GM19455 (cell line): Measurements from ENCODE around the gene TMED6.

Experiments
- ATAC-seq: cut with Tn5 transposase; IDR thresholded peaks from one replicate; pipeline ENCODE4 v1.9.1; 2021; ENCODE audit not compliant: unreplicated experiment

Gene TMED6

DNA sequence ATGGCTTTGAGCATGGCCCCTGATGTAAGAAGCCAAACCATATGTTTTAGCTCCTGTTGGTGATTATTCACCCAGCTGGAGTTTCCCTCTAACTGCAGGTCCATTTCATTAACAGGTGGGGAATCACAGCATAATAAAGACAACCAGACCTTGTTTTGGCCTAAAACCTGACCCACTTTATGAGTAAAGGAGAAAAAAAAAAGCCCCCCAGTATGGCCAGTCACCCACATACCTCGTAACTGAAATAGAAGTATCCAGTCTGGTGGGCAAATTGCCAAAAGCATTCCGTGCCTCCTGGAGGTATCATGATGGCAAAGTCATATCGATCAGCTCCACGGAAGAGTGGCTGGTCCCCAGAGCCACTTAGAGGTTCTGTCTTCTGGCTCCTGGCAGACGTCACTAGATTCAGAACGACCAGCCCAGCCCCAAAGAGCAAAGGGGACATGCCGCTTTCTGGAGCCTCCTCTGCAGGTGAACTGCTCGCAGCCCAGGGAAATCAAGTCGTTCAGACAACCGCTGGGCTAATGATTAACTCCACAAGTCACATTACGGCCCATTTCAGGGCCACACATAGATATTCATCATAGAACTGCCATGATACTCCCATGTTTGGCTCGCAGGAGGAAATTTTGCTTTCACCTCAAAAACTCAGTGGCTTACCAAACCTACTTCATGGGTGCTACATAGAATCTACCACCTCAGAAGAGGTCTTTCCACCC is at the start of gene TMED6:
Gene TMED6 (minus strand): TSS at position 478 of the 719 bp plus-strand sequence. CDS start 33 bp downstream, at position 445.
- no peak for ATAC-seq

DNA sequence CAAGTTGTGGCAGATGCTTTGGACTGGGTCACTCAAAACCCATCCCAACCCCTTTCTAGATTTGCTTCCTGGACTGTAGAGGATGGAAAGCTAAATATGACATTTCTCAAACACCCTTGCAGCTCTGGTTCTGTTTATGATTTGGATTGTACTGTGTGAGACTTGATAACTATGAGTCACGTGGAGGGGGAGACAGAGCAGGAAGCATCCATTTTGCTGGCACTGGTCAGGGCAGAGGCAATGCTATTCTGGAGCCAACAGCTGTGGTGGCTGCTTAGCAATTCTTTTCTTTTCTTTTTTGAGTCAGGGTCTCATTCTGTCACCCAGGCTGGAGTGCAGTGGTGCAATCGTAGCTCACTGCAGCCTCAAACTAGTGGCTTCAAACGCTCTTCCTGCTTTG is 47.8 kb upstream of the TMED6 start:
- ATAC-seq: no peak

DNA sequence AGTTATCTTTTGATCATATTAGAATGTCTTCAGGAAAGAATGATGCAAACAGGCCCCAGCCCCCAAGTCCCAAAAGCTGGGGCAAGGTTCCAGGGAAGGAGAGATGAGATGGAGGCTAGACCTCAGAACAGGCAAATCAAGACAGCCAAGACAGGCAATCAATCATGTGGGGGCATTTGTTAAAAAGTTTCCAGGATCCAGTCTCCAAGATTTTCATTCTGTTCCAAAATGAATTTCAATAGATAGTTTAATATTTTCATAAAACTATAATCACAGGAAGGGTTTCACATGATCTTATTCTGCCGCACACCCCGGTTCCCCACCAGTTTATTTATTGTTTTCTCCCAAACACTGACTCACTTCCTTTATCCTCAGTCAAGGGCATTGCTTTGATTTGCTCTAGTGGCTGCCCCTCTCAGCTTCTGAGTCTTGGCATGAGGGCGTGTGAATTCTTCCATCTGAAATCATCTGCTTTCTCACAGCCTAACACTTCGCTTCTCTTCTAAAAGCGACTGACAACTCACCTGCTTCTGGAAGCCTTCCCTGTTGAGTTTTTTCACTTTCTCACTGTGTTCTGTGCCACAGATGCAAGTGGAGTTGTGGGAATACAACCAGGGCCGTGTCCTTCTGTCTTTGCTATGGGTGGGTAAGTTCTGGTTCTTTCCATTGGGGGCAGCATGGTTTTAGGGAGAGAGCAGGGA is 46.4 kb upstream of the TMED6 start:
- ATAC-seq: no peak

DNA sequence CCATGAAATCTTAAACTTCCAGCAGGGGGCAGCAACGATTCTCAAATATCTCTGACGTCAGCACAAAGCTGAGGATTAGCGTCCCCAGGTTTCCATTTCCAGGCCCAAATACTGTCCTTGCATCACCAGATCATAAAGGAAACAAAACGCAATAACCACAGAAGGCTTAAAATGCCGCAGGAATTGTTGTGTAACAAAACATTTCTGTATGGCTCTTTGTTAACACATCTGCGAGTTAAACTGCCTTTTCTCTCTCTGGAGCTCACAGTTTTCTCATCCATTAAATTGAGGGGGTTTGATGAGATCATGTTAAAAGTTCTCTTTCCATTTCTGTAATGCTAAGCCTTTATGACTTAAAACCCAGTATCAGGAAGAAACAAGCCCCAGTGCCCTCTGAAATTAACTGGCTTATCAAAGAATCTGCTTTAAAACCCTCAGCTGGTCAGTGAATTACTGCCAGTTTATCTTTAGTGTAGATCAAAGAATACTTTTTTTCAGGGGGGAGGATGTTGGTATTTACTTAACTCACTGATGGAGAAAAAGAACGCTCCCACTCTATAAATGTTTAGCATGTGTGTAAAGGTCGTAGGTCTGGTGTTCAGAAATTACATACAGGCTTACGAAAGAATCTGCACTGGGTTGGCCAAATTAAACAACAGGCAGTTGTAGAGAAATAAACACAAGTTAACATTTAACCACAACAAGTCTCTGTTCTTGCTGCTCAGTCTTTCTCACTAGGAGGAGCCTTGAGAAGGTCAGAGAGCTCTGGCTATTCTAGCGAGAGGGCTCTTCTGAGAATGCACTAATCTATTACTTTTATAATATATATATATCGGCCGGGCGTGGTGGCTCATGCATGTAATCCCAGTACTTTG is 44.8 kb upstream of the TMED6 start:
- no peak for ATAC-seq

DNA sequence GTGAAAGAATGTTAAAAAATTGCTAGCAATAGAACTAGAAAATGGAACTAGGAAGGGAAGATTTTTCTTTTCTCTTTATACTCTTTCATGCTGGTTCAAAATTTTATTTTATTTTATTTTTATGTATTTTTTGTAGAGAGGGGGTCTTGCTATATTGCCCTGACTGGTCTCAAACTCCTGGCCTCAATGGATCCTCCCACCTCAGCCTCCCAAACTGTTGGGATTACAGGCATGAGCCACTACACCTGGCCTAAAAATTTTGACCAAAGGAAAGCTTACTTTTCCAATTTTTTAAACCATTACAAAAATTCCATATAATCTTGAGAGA is 44.2 kb upstream of the TMED6 start:
- ATAC-seq: no peak

DNA sequence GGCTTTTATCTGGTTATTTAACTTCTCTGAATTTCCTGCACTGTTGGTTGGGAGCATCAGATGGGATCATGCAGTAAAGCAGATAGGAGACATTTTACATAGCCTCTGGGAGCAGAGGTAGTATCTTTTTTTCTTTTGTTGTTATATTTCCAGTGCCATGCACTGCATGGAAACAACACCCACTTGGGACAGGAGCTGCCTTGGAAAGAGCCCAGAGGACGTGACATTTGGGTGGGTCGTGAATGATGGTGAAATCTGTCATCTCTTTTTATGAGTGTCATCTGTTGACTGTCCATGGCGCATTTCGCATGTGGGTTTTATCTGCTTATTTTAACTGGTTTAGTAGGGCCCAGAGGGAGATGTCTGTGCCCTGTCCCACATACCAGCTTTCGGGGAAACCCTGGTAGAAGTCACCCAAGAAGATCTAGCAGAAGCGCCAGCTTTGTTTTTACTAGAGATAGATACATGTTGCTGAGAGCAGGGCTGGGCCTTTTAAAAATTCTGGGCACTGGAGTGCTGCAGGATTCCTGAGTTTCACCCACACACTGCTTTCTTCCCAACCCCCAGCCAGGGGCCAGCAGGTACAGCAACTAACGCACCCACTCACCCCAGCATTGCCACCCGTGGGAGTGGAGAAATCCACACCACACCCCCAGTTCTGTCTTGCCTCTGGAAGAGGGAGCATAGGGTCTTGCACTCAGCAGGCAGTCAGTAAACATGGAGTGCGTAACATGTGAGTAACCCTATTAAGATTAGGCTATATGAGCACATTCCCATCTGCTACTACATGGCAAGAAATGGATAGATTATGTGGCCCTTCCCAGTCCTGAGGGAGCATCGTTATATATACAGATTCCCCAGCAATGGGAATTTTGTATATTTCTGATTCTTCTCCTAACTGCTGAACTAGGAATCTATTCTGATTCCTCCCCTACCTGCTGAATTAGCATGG is 42.6 kb upstream of the TMED6 start:
- ATAC-seq: no peak

DNA sequence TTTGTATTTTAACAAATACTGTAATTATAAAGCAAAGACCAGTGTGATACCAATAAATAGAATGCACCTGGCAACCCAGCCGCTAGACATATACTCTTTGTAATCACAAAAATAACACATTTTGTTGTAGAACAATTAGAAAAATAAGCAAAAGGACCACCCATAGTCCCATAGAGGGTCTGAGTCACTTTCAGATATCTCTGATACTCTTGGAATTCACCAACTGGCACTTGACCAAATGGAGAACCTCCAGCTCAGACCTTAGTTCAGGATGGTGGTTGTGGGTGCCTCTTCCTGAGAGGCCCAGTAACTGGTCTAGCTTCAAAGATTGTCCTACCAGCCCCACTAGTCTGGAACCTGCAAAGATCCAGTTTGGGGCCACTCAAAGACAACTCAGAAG is 35.0 kb upstream of the TMED6 start:
- no peak for ATAC-seq

DNA sequence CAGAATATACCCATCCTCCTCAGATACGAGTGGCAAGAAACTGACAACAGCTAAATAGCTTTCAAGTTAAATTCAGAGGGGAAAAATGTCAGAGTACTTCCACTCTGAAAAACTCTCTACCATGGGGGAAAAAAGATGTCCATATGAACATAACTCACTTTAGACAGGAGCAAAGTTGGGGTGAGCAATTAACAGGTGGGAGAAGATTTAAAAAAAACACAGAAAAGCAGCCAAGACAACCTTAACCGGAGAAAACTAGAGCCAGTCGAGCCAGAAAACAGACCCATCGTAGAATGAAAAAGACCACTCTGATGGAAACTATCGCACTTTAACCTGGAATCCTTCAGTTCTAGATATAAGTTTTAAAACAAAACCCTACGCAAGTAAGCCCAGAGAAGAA is 33.4 kb upstream of the TMED6 start:
- ATAC-seq: no peak

DNA sequence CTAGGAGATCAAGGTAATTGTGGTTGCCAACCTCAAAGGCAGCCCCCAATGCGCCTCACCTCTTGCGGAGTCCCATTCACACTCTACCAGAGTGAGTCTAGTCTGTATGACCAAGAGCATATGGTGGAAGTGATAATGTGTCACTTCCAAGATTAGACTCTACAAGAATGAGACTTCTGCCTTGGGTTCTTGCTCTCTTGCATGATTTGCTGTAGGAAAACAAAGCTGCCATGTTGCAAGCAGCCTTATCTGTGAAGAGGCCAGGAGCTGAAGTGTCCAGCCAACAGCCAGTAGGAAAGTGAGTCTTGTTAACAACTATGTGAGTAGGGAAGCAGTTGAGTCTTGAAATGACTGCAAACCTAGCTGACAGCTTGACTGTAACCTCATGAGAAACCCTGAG is 30.8 kb upstream of the TMED6 start:
- ATAC-seq: no peak

DNA sequence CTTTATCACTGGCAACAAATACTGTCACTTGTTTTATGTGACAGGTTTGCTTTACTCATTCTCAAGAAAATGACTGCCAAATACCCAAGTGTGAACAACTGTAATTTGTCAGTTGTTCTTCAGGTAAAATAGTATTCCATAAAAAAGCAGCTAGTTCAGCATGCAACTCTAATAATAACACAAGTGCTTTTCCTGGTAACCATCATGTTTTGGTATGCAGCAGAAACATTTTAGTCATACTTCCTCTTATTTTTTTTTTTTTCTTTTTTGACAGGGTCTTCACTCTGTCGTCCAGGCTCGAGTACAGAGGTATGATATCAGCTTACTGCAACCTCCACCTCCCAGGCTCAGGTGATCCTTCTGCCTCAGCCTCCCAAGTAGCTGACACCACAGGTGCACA is 29.6 kb upstream of the TMED6 start:
- no peak for ATAC-seq

DNA sequence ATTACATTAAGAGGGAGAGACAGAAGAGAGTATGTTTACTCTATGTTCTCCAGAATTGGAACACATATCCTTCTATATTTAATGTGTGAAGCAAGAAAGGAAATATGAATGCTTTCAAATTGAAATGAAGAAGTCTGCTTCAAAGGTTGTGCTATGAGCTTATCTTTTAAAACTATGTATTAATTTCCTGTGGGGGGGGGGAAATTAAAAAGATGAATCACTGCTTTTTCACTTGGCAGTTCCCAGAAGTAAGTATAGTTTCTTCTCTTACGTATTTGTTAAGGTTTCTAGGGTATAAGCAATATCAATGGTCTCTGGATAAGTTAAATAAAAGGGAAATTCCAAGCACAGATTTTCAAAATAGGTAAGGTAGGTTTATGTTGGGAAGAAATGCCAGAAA is 27.2 kb upstream of the TMED6 start:
- ATAC-seq: no peak

DNA sequence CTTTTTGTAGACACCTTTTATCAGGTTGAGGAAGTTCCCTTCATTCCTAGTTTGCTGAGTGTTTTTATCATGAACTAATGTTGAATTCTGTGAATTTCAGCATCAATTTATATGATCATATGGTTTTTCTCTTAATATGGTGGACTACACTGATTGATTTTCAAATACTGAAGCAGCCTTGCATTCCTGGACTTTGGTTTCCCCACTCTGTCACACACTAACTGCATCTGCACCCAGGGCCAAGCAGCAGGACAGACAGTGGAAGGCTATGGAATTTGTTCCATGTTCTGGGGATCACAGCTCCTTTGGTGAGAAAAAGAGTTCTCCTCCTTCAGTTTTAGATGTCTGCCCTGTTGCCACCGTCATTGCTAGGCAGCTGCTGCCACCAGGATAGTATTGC is 26.4 kb upstream of the TMED6 start:
- ATAC-seq: no peak

DNA sequence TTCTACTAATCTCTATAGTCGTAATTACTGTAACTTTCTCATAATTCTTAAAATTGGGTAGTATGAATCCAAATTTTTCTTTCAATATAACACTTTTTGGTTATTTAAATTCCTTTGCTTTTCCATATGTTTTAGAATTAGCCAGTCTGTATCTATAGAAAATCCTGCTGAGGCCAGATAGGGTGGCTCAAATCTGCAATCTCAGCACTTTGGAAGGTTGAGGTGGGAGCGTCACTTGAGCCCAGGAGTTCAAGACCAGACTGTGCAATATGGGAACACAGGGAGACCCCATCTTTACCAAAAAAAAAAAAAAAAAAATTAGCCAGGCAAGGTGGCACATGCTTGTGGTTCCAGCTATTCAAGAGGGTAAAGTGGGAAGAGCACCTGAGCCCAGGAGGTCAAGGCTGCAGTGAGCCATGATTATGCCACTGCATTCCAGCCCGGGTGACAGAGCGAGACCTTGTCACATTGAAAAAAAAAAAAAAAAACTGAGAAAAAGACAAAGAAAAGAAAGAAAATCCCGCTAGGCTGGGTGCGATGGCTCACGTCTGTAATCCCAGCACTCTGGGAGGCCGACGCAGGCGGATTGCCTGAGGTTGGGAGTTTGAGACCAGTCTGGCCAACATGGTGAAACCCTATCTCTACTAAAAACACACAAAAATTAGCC is 24.9 kb upstream of the TMED6 start:
- ATAC-seq: no peak

DNA sequence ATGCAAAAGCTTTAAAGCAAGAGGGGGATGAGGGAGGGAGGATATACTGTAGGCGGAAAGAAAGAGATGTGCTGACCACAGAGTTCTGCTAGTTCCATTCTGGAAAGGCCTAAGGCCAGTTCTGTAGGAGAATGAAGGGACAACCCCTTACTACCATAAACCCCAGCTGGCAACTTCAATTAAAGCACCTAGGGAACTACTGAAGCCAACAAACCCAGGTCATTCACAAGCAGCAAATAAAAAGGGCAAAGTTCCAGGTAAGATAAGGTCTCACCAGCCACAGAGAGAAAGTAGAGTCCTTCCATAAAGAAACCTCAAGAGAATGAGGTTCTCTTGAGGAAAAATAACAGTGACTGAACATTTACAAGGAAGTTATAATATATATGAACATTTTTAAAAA is 21.4 kb upstream of the TMED6 start:
- no peak for ATAC-seq

DNA sequence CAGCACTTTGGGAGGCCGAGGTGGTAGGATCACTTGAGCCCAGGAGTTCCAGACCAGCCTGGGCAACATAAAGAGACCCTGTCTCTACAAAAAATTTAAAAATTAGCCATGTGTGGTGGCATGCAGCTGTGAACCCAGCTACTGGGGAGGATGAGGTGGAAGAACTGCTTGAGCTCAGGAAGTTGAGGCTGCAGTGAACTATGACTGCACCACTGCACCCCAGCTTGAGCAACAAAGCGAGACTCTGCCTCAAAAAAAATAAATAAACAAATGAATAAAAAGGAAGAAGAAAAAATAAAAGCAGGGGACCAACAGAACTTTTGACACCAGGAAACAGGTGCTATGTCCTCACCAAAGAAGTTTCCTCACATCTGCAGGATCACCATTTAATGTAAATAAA is 20.0 kb upstream of the TMED6 start:
- no peak for ATAC-seq

DNA sequence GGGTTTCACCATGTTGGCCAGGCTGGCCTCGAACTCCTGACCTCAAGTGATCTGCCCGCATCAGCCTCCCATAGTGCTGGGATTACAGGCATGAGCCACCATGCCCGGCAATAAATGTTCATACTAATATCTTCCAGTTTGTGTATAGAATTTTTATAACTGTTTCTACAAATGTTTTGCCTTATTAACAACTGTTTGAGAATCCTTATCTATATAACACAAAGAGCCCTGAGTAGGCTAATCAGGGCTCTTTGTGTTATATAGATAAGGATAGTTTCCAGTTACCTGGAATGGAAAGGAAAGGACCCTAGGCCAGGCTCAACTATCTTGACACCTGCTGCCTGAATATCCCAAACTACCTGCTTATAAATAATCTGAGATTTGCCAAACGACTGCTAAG is 17.3 kb upstream of the TMED6 start:
- no peak for ATAC-seq

DNA sequence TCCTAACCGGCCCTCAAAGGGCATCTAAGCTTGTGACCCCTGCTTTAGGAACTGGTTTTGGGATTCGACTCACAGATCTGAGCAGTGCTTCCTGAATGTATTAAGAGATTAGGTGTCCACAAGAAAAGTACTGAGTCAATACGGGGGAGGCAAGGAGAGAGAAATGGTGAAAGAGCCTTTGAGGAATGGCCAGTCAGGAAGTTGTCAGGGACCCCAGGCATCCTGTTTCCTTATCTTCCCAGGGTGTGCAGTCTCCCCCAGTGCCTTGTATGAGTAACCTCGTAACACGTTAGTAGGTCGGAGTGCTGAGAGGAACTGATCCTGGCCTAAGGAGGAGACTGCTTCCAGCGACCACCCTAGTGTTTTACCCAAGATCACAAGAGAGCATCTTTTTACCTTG is 16.4 kb upstream of the TMED6 start:
- no peak for ATAC-seq

DNA sequence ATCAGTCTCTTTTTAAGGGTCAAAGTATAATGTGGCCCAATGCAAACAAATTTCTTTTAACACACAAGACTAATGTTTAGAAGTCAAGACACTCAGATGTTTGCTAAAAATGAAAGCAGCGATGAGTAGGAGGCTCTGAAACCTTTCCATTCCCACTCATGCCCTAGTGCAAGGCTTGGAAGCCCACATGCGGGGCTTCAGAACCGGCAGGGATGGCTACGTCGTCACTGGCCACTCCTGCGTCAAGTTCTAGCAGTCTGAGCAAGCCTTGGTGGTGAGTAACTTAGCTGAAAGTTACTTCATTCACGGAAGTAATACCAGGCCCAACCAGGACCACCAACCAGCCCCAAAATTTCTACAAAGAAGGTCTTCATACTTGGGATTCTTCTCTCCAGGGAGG is 14.8 kb upstream of the TMED6 start:
- ATAC-seq: no peak

DNA sequence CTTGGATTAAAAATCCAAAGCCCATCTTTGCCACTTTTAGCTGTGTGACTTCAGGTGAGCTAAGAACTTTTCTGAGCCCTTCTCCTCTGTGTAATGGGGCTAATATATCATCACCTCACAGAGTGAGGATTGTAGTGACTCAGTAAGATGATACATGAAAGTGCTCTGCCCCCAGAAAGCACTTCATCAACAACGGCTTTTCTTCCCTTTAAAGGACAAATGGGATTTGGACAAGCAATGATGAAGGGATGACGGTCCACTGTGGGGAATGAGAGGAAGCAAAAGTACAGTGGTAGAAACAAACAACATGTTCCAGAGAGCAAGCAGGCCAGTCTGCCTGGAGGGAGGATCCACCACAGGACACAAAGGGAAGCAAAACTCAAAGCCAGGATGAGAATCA is 14.3 kb upstream of the TMED6 start:
- no peak for ATAC-seq

DNA sequence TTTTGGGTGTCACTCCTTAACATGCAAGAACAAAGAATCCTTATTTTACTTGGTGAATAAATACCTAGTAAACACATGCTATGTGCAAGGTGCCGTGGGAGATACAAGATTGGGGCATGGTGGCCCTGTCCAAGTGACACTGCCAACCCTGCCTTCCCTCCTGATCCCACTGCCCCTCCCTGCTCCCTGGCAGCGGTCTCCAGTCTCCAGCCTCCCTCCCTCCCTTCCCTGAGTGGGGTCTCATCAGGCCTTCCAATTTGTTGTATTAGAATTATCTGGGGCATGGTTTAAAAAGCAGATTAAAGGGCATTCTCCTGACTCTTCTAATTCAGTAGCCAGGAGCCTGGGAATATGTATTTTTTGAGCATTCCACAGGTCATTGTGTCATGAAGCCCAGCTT is 12.5 kb upstream of the TMED6 start:
- ATAC-seq: no peak
